ENCODE measurements around the gene PRR23A.

The PRR23A gene

DNA sequence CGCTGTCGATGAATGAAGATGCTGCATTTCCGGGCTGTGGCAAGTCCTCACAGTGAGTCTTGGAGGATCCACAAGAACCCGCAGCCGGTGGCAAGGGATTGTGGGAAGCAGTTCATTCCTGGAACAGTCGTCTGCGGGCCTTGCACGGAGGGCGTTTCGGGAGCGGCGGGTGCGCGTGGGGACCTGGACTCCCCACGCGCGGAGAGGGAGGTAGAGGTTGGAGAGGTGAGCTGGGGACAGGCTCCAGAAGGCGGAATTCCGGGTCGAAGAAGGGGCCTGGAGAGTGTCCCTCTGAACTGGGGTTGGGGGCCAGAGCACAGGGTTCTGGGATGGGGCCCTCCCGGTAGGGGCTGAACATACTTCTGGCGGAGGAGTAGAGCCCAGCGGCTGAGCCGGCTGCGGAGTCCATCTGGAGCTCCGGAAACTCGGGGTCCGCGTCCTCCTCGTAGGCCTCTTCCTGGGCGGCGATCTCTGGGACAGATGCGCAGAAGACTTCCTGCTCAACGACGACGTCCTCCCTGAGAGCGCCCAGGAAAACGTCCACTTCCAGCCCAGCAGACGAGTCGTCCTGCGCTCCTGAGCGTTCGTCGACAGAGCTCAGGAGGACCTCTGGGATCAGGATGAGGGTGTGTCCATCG, 593 bp downstream of the PRR23A start:
- no peak for DNase-seq
- H3K23ac ChIP-seq (ENCODE audit: low read length in 2 of 2), result no peak overlapping the region
- no peak overlapping the region for H2BK12ac ChIP-seq (ENCODE audit: low read length in 2 of 2)
- no peak overlapping the region for H3K18ac ChIP-seq (ENCODE audit: low read depth in 1 of 2, low read length in 2 of 2)
- 93% methylated on average over 41 of the region's 45 CpGs for WGBS
- no peak overlapping the region for H3K4me3 ChIP-seq (ENCODE audit: insufficient read depth in 1 of 2, low read depth in 1 of 2, low read length in 2 of 2)
- no peak overlapping the region for H3K14ac ChIP-seq (ENCODE audit: low read length in 2 of 2)
- H3K4me1 ChIP-seq (ENCODE audit: control insufficient read depth, insufficient read depth, low read depth, low read length), result no peaks in the 10 kb centered on the region
- H3K9me3 ChIP-seq (ENCODE audit: control insufficient read depth, low read length), result peaks cover 12% of the 10 kb centered on the region
- no peak overlapping the region for H3K4me2 ChIP-seq (ENCODE audit: low read length, poor library complexity, severe bottlenecking)
- no peak overlapping the region for H2BK15ac ChIP-seq (ENCODE audit: low read depth, poor library complexity, severe bottlenecking)
- no peaks in the 10 kb centered on the region for H3K79me1 ChIP-seq (replicated peaks; ENCODE audit: low read length, poor library complexity, severe bottlenecking)
- no peaks in the 10 kb centered on the region for H3K27me3 ChIP-seq (ENCODE audit: control insufficient read depth in 1 of 2, insufficient read depth in 1 of 2, low read length in 2 of 2)
- no peak overlapping the region for H3K27ac ChIP-seq (ENCODE audit: low read length, poor library complexity, severe bottlenecking)
- H2BK120ac ChIP-seq (ENCODE audit: low read depth, low read length), result no peak overlapping the region
- H4K91ac ChIP-seq (ENCODE audit: low read length), result no peak overlapping the region
- no peak overlapping the region for H2AFZ ChIP-seq (ENCODE audit: low read depth, low read length)
- H3K36me3 ChIP-seq (ENCODE audit: control insufficient read depth in 1 of 2, insufficient read depth in 2 of 2, low read depth in 1 of 2, low read length in 2 of 2), result no peaks in the 10 kb centered on the region
- no peak overlapping the region for H2BK5ac ChIP-seq (ENCODE audit: low read depth, low read length, poor library complexity, severe bottlenecking)
- H4K8ac ChIP-seq (ENCODE audit: low read length), result no peak overlapping the region
- H2AK5ac ChIP-seq (ENCODE audit: low read length, severe bottlenecking), result no peak overlapping the region
- no peak overlapping the region for H3K9ac ChIP-seq (ENCODE audit: low read length)
- H3K4ac ChIP-seq (ENCODE audit: low read depth in 1 of 2, low read length in 2 of 2), result no peak overlapping the region

DNA sequence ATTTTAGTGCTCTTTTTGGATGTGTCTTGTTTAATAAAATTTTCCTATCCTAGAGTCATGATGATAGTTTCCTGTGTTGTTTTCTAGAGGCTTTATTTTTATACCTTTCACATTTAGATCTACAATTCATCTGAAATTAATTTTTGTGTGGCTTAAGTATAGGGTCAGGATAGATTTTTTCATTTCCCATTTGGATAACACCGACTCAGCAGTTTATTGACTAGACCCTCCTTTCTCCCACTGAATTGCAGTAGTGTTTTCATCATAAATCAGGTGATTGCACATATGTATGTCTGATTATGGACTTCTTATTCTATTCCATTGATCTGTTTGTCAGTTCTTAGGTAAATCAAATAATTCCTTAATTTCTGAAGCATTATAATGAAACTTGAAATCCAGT, 10.4 kb downstream of the PRR23A start:
- Histone ChIP-seq H3K18ac (ENCODE audit: low read depth in 1 of 2, low read length in 2 of 2) (no peak overlapping the region), H3K14ac (ENCODE audit: low read length in 2 of 2) (no peak overlapping the region), H2BK5ac (ENCODE audit: low read depth, low read length, poor library complexity, severe bottlenecking) (no peak overlapping the region), H4K8ac (ENCODE audit: low read length) (no peak overlapping the region), H3K79me1 (replicated peaks; ENCODE audit: low read length, poor library complexity, severe bottlenecking) (no peaks in the 10 kb centered on the region), H2BK15ac (ENCODE audit: low read depth, poor library complexity, severe bottlenecking) (no peak overlapping the region), H3K4me3 (ENCODE audit: insufficient read depth in 1 of 2, low read depth in 1 of 2, low read length in 2 of 2) (no peak overlapping the region), H3K4me2 (ENCODE audit: low read length, poor library complexity, severe bottlenecking) (no peak overlapping the region), H3K27ac (ENCODE audit: low read length, poor library complexity, severe bottlenecking) (no peak overlapping the region), H3K9ac (ENCODE audit: low read length) (no peak overlapping the region), H3K23ac (ENCODE audit: low read length in 2 of 2) (no peak overlapping the region), H3K4ac (ENCODE audit: low read depth in 1 of 2, low read length in 2 of 2) (no peak overlapping the region), H3K36me3 (ENCODE audit: control insufficient read depth in 1 of 2, insufficient read depth in 2 of 2, low read depth in 1 of 2, low read length in 2 of 2) (no peaks in the 10 kb centered on the region), H3K9me3 (ENCODE audit: control insufficient read depth, low read length) (no peaks in the 10 kb centered on the region), H2AFZ (ENCODE audit: low read depth, low read length) (no peak overlapping the region), H3K4me1 (ENCODE audit: control insufficient read depth, insufficient read depth, low read depth, low read length) (no peaks in the 10 kb centered on the region), H2BK12ac (ENCODE audit: low read length in 2 of 2) (no peak overlapping the region), H2AK5ac (ENCODE audit: low read length, severe bottlenecking) (no peak overlapping the region), H4K91ac (ENCODE audit: low read length) (no peak overlapping the region), H3K27me3 (ENCODE audit: control insufficient read depth in 1 of 2, insufficient read depth in 1 of 2, low read length in 2 of 2) (peaks cover 11 to 16% of the 10 kb centered on the region in 2 experiments), H2BK120ac (ENCODE audit: low read depth, low read length) (no peak overlapping the region)
- WGBS, result no CpG with 5 or more reads among the region's 1 CpG
- no peak for DNase-seq

DNA sequence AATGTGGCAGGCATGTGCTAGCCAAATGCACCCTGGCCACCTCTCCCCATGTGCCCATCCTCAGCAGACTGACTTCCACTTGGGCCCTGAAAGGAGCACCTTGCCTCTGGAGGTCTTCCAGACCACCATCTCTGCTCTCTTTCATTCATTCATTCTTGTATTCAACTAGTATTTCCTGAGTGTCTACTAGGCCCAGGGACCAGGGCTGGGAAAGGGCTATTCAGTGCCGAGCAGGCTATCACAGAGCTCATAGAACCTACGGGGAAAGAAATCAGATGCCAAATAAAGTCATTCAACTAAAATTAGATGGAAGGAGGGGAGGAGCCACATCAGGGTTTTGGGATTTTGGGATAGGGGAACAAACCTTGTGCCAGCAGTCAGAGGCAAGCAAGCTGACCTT, 18.9 kb downstream of the PRR23A start:
- Histone ChIP-seq H3K9me3 (ENCODE audit: control insufficient read depth, low read length) (no peaks in the 10 kb centered on the region), H4K91ac (ENCODE audit: low read length) (no peak overlapping the region), H4K8ac (ENCODE audit: low read length) (no peak overlapping the region), H2BK120ac (ENCODE audit: low read depth, low read length) (no peak overlapping the region), H2AFZ (ENCODE audit: low read depth, low read length) (no peak overlapping the region), H3K27ac (ENCODE audit: low read length, poor library complexity, severe bottlenecking) (no peak overlapping the region), H2BK12ac (ENCODE audit: low read length in 2 of 2) (no peak overlapping the region), H3K23ac (ENCODE audit: low read length in 2 of 2) (no peak overlapping the region), H3K4me3 (ENCODE audit: insufficient read depth in 1 of 2, low read depth in 1 of 2, low read length in 2 of 2) (no peak overlapping the region), H3K4me1 (ENCODE audit: control insufficient read depth, insufficient read depth, low read depth, low read length) (no peaks in the 10 kb centered on the region), H2AK5ac (ENCODE audit: low read length, severe bottlenecking) (no peak overlapping the region), H3K36me3 (ENCODE audit: control insufficient read depth in 1 of 2, insufficient read depth in 2 of 2, low read depth in 1 of 2, low read length in 2 of 2) (no peaks in the 10 kb centered on the region), H3K4ac (ENCODE audit: low read depth in 1 of 2, low read length in 2 of 2) (no peak overlapping the region), H2BK5ac (ENCODE audit: low read depth, low read length, poor library complexity, severe bottlenecking) (no peak overlapping the region), H3K27me3 (ENCODE audit: control insufficient read depth in 1 of 2, insufficient read depth in 1 of 2, low read length in 2 of 2) (peaks cover 33 to 51% of the 10 kb centered on the region in 2 experiments), H3K9ac (ENCODE audit: low read length) (no peak overlapping the region), H3K14ac (ENCODE audit: low read length in 2 of 2) (no peak overlapping the region), H3K18ac (ENCODE audit: low read depth in 1 of 2, low read length in 2 of 2) (no peak overlapping the region), H2BK15ac (ENCODE audit: low read depth, poor library complexity, severe bottlenecking) (no peak overlapping the region), H3K4me2 (ENCODE audit: low read length, poor library complexity, severe bottlenecking) (no peak overlapping the region), H3K79me1 (replicated peaks; ENCODE audit: low read length, poor library complexity, severe bottlenecking) (no peaks in the 10 kb centered on the region)
- DNase-seq, result no peak
- 83% methylated on average over 2 of the region's 2 CpGs for WGBS

DNA sequence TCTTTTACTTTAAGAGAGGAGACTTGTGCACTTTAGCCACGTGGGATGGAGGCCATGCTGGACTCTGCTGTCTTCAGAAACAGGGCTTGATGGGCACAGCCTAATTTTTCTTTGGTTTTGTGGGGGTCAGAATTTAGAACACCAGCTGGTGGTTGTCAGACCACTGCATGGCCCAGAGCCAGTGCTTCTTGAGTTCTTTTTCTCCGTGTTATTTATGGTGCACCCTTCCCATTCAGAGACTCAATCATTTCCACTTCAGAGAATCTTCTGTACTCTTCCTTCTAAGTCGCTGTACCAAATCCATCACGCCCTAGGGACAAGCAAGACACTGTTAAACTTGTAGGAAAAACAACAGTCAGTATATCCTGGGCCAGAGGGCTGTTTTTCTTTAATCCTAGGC, 20.1 kb downstream of the PRR23A start:
- H3K4me2 ChIP-seq (ENCODE audit: low read length, poor library complexity, severe bottlenecking), result no peak overlapping the region
- H3K9ac ChIP-seq (ENCODE audit: low read length), result no peak overlapping the region
- no peak overlapping the region for H2BK12ac ChIP-seq (ENCODE audit: low read length in 2 of 2)
- no peak overlapping the region for H3K4ac ChIP-seq (ENCODE audit: low read depth in 1 of 2, low read length in 2 of 2)
- H2AK5ac ChIP-seq (ENCODE audit: low read length, severe bottlenecking), result no peak overlapping the region
- WGBS, result 30% methylated on average over 4 of the region's 4 CpGs
- H2BK5ac ChIP-seq (ENCODE audit: low read depth, low read length, poor library complexity, severe bottlenecking), result no peak overlapping the region
- H3K27me3 ChIP-seq (ENCODE audit: control insufficient read depth in 1 of 2, insufficient read depth in 1 of 2, low read length in 2 of 2), result peaks cover 41 to 54% of the 10 kb centered on the region in 2 experiments
- no peak overlapping the region for H4K8ac ChIP-seq (ENCODE audit: low read length)
- no peak overlapping the region for H3K4me3 ChIP-seq (ENCODE audit: insufficient read depth in 1 of 2, low read depth in 1 of 2, low read length in 2 of 2)
- no peaks in the 10 kb centered on the region for H3K4me1 ChIP-seq (ENCODE audit: control insufficient read depth, insufficient read depth, low read depth, low read length)
- no peaks in the 10 kb centered on the region for H3K79me1 ChIP-seq (replicated peaks; ENCODE audit: low read length, poor library complexity, severe bottlenecking)
- H2BK120ac ChIP-seq (ENCODE audit: low read depth, low read length), result no peak overlapping the region
- no peak overlapping the region for H3K27ac ChIP-seq (ENCODE audit: low read length, poor library complexity, severe bottlenecking)
- no peak overlapping the region for H3K23ac ChIP-seq (ENCODE audit: low read length in 2 of 2)
- no peak overlapping the region for H2BK15ac ChIP-seq (ENCODE audit: low read depth, poor library complexity, severe bottlenecking)
- no peak overlapping the region for H3K18ac ChIP-seq (ENCODE audit: low read depth in 1 of 2, low read length in 2 of 2)
- no peak overlapping the region for H3K14ac ChIP-seq (ENCODE audit: low read length in 2 of 2)
- no peak overlapping the region for H2AFZ ChIP-seq (ENCODE audit: low read depth, low read length)
- H4K91ac ChIP-seq (ENCODE audit: low read length), result no peak overlapping the region
- no peaks in the 10 kb centered on the region for H3K36me3 ChIP-seq (ENCODE audit: control insufficient read depth in 1 of 2, insufficient read depth in 2 of 2, low read depth in 1 of 2, low read length in 2 of 2)
- no peaks in the 10 kb centered on the region for H3K9me3 ChIP-seq (ENCODE audit: control insufficient read depth, low read length)
- DNase-seq, result no peak

Data from mesenchymal stem cell (in vitro differentiated cells and primary cell).